Cardiac muscle cell (in vitro differentiated cells and primary cell): ENCODE results near the gene SCN7A. TPM values are rescaled to one million over a fixed set of nuclear protein-coding genes. Genes with fewer than 3 reads are reported as not detected.
A peak's percentile ranks its signal among the peaks of the same experiment; 100 is the strongest.

Experiments used
- DNase-seq, 2 donors: peaks; one replicate each; pipeline versions ENCODE4 v3.0.0 to v3.0.0-alpha.2; 2010 to 2017; ENCODE audit warnings: low read depth in 1 of 2, low spot score in 1 of 2
- H3K27ac ChIP-seq: fragments of 200-600 bp; sonication (generic); 2 replicates; pipeline ENCODE4 v1.5.1; 2016
- H3K27me3 ChIP-seq: fragments of 200-600 bp; sonication (generic); 2 replicates; pipeline ENCODE4 v1.6.0; 2016; ENCODE audit warnings: control low read depth
- H3K36me3 ChIP-seq: fragments of 200-600 bp; sonication (generic); 2 replicates; pipeline ENCODE4 v1.5.1; 2016; ENCODE audit warnings: control low read depth
- H3K4me1 ChIP-seq: fragments of 200-600 bp; sonication (generic); 2 replicates; pipeline ENCODE4 v1.8.1; 2017; ENCODE audit warnings: low read depth, mild to moderate bottlenecking, mixed run types
- H3K4me3 ChIP-seq: fragments of 200-600 bp; sonication (generic); 2 replicates; pipeline ENCODE4 v1.5.1; 2016; ENCODE audit warnings: mild to moderate bottlenecking
- H3K9me3 ChIP-seq: fragments of 200-600 bp; sonication (generic); 2 replicates; pipeline ENCODE4 v1.5.1; 2017; ENCODE audit warnings: low read depth, mild to moderate bottlenecking, control low read depth
- CTCF ChIP-seq: IDR thresholded peaks from 2 replicates; pipeline ENCODE4 v1.5.1; 2012; ENCODE audit warnings: low read depth, mild to moderate bottlenecking, low read length
- polyA plus RNA-seq: library from polyadenylated mRNA; unstranded; fragments of >200 nt; fragmentation: Nextera tagmentation; extraction: Ambion mirVana; gene quantifications from 2 replicates; pipeline ENCODE4 v1.2.1, GENCODE V29; 2016
- total RNA-seq: library from RNA; depleted of rRNA; stranded (reverse); fragments of >200 nt; gene quantifications from 2 replicates; pipeline ENCODE4 v1.2.3, GENCODE V29; 2016

Gene SCN7A
- total and polyA plus RNA-seq, 2 experiments from 2014 or later, result 0.42 to 0.89 TPM

- no peaks in the 10 kb centered on the region for H3K9me3 ChIP-seq
- peaks cover 42% of the 10 kb centered on the region for H3K27me3 ChIP-seq
- no peak overlapping the region for H3K27ac ChIP-seq
- H3K4me3 ChIP-seq, result no peak overlapping the region
- H3K36me3 ChIP-seq, result no peaks in the 10 kb centered on the region
- H3K4me1 ChIP-seq, result peaks cover 8% of the 10 kb centered on the region
- TF ChIP-seq CTCF, result no peak
- DNase-seq, result no peak
Observed at GRCh38 chr2:166373539-166373938, 120.5 kb downstream of the SCN7A start.

DNA sequence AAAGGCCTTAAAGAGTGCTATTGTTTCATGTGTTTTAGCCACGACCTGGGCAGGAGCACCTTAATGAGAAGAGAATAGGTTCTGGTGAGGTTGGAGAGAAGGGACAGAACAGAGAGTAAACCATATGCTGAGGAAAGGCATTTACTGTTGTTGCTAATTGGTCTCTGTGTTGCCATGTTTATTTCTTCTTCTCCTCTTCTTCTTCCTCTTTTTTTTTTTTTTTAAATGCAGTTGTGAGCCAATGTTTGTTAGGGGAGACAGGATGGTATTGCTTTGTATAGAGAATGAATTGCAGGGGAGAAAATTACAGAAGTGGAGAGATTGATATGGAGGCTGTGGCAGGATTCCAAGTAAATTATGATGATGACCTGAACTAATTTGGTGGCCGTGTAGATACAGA is 120.9 kb downstream of the SCN7A start:
- Histone ChIP-seq H3K27me3 (peaks cover 37% of the 10 kb centered on the region), H3K27ac (no peak overlapping the region), H3K36me3 (no peaks in the 10 kb centered on the region), H3K4me3 (no peak overlapping the region), H3K4me1 (peaks cover 8% of the 10 kb centered on the region), H3K9me3 (no peaks in the 10 kb centered on the region)
- DNase-seq, result no peak
- no peak for TF ChIP-seq CTCF

GRCh38 chr2:166372046-166372445 is 122.0 kb downstream of the SCN7A start:
- no peak for TF ChIP-seq CTCF
- Histone ChIP-seq H3K27ac (no peak overlapping the region), H3K4me1 (peaks cover 8% of the 10 kb centered on the region), H3K4me3 (no peak overlapping the region), H3K9me3 (no peaks in the 10 kb centered on the region), H3K27me3 (peaks cover 27% of the 10 kb centered on the region), H3K36me3 (no peaks in the 10 kb centered on the region)
- DNase-seq, result no peak

DNA sequence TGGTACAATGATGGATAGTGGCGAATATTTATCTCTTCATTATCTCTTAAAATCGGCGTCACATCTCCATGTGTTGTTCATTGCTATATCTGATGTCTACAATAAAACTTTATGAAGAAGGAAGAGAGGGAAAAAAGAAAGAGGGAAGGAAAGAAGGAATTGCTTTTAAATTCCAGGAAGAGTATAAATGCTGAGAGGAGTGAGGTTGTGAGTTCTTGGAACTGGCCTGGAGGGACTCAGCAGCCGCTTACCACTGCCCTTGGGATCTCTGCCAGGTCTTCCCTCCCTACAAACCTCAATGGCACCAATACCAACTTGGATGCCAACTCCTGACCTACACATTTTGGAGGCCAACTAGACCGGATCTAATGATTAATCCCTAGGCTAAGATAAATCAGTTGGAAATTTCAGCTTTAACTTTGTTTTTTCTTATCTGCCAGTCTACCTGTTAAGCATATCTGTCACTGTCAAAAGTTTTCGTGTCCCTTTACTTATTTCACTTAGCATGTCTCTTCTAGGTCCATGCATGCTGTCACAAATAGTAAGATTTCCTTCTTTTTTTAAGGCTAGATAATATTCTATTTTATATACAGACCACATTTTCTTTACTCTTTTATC is 128.1 kb downstream of the SCN7A start:
- H3K4me1 ChIP-seq, result no peaks in the 10 kb centered on the region
- H3K9me3 ChIP-seq, result no peaks in the 10 kb centered on the region
- no peak overlapping the region for H3K4me3 ChIP-seq
- no peaks in the 10 kb centered on the region for H3K36me3 ChIP-seq
- no peaks in the 10 kb centered on the region for H3K27me3 ChIP-seq
- DNase-seq, result peak in 1 of 2 donors; percentile 41
- no peak overlapping the region for H3K27ac ChIP-seq
- TF ChIP-seq CTCF, result no peak

DNA sequence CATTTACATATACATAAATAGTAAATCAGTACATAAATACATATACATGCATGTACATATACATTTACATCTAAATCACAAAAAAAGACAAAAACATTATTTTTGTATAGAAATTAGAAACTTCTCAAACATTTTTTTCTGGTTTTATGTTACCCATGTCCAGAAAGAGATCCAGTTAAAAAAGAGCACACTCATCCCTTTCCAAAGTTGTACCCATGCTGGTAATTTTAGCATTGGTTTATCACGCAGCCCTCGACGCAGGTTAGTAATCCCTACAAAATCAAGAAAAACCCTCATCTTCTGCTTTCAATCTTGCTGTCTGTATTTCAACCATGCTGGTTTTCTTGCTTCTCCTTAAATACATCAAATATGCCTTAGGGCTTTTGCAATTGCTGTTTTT is 128.8 kb downstream of the SCN7A start:
- Histone ChIP-seq H3K4me3 (no peak overlapping the region), H3K4me1 (no peaks in the 10 kb centered on the region), H3K36me3 (no peaks in the 10 kb centered on the region), H3K27ac (no peak overlapping the region), H3K9me3 (no peaks in the 10 kb centered on the region), H3K27me3 (no peaks in the 10 kb centered on the region)
- no peak for DNase-seq
- no peak for TF ChIP-seq CTCF
